ENCODE results near the gene SZRD1.

DNA sequence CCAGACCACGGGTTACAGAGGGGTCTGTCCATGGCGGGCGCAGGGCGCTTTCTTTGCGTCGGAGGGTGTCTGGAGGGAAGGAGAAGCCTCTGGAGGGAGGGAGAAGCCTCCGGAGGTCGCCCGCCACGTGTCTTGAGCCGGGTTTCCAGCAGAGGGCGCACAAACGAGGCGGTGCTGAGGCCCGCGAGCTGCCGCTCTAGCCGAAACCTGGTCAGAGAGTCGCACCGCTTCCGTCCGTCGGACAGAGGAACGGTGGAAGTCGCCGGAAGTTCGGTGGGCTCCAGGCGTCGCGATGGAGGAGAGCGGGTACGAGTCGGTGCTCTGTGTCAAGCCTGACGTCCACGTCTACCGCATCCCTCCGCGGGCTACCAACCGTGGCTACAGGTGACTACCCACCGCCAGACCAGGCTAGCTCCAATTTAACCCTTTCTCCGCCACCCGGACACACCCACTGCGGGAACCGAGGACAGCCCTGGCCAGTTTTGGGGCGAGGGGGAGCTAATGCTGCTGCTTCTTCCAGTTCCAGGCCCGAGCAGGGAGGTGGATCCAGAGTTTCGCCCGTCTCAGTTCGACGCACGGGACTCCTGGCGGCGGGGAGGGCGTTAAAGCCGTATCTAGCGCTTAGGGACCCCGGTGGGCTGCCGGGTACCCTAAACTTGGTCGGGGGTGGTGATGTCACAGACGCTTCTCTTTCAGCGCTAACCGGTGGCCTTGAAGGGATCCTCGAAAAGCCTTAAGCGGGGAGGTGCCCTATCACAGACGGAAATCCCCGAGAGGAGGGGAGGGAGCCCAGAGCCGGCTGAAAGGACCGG lies 73.6 kb downstream of the SZRD1 start, which contains the start of gene NECAP2:
- TF ChIP-seq POLR2AphosphoS5 (IDR thresholded peaks at IDR 0.05): peak; percentile 74 to 94 (median 88)
- TF ChIP-seq CTCF (IDR thresholded peaks at IDR 0.05): peak in 5 of 7 experiments; percentile 70 to 87 (median 86)
- TF ChIP-seq EP300 (IDR thresholded peaks at IDR 0.05): no peak
- no peak for TF ChIP-seq POLR2A (IDR thresholded peaks at IDR 0.05)
